ENCODE data around the gene DNAJC22.
"Not testable (repeated sequence)": the region's sequence is repeated elsewhere in the genome, so short reads cannot be mapped to it uniquely, and the experiment has no call there.

The DNAJC22 gene

GRCh38 chr12:49377386-49377785 is 30.7 kb downstream of the DNAJC22 start:
- DNase-seq = no peak

GRCh38 chr12:49380184-49380583 is 33.5 kb downstream of the DNAJC22 start:
- DNase-seq = not testable (repeated sequence)

GRCh38 chr12:49388682-49389386 is 42.1 kb downstream of the DNAJC22 start:
- no peak for DNase-seq

GRCh38 chr12:49389387-49389703 is 42.7 kb downstream of the DNAJC22 start:
- no peak for DNase-seq

GRCh38 chr12:49397000-49397399 is 50.3 kb downstream of the DNAJC22 start:
- DNase-seq = no peak

- no peak for DNase-seq
These were observed 53.6 kb downstream of the DNAJC22 start for GRCh38 chr12:49400304-49400703.
